Hypothalamus (tissue), 51 donors: ENCODE data around the gene ATG10.
"Not testable (repeated sequence)": the region's sequence is repeated elsewhere in the genome, so short reads cannot be mapped to it uniquely, and the experiment has no call there.

Experiments used
- DNase-seq, 51 donors: peaks; one replicate each; lab custom pipeline; 2025; lab: John Stamatoyannopoulos, UW

Gene ATG10

GRCh38 chr5:82045554-82046275, 73.9 kb downstream of the ATG10 start:
- no peak for DNase-seq

GRCh38 chr5:82046276-82046647, 74.4 kb downstream of the ATG10 start:
- DNase-seq: no peak

- DNase-seq: no peak
These were observed 79.1 kb downstream of the ATG10 start for GRCh38 chr5:82050955-82051354.

- no peak for DNase-seq
These were observed 82.3 kb downstream of the ATG10 start for GRCh38 chr5:82054004-82054710.

GRCh38 chr5:82057051-82057450, 85.2 kb downstream of the ATG10 start:
- no peak for DNase-seq

GRCh38 chr5:82058710-82059109, 86.9 kb downstream of the ATG10 start:
- DNase-seq: no peak

GRCh38 chr5:82066791-82067190, 95.0 kb downstream of the ATG10 start:
- DNase-seq: no peak

GRCh38 chr5:82068042-82068441, 96.2 kb downstream of the ATG10 start:
- DNase-seq: not testable (repeated sequence)

GRCh38 chr5:82068723-82069122, 96.9 kb downstream of the ATG10 start:
- DNase-seq: no peak

- DNase-seq: no peak
These were observed 100.3 kb downstream of the ATG10 start for GRCh38 chr5:82072138-82072537.

GRCh38 chr5:82073179-82073578, 101.4 kb downstream of the ATG10 start:
- DNase-seq: no peak

GRCh38 chr5:82074950-82075349, 103.1 kb downstream of the ATG10 start:
- DNase-seq: no peak

- no peak for DNase-seq
These were observed 105.7 kb downstream of the ATG10 start for GRCh38 chr5:82077496-82077895.

- DNase-seq: no peak
These were observed 119.8 kb downstream of the ATG10 start for GRCh38 chr5:82091617-82092016.

GRCh38 chr5:82095536-82095935, 123.7 kb downstream of the ATG10 start:
- DNase-seq: no peak

GRCh38 chr5:82096249-82096648, 124.4 kb downstream of the ATG10 start:
- DNase-seq: no peak

GRCh38 chr5:82100303-82101077, 128.7 kb downstream of the ATG10 start:
- DNase-seq: no peak

GRCh38 chr5:82104872-82105271, 133.0 kb downstream of the ATG10 start:
- no peak for DNase-seq

GRCh38 chr5:82105457-82105856, 133.6 kb downstream of the ATG10 start:
- peak in 6 of 51 donors; percentile 1 to 17 (median 6) for DNase-seq

- DNase-seq: peak in 1 of 51 donors; percentile 31
These were observed 134.4 kb downstream of the ATG10 start for GRCh38 chr5:82106207-82106606.

GRCh38 chr5:82106756-82107155, 134.9 kb downstream of the ATG10 start:
- no peak for DNase-seq

- DNase-seq: peak in 2 of 51 donors; percentile 2 to 15
These were observed 135.4 kb downstream of the ATG10 start for GRCh38 chr5:82107267-82107666.
